Measurements from ENCODE around the gene DIAPH1.

DIAPH1 gene

DNA sequence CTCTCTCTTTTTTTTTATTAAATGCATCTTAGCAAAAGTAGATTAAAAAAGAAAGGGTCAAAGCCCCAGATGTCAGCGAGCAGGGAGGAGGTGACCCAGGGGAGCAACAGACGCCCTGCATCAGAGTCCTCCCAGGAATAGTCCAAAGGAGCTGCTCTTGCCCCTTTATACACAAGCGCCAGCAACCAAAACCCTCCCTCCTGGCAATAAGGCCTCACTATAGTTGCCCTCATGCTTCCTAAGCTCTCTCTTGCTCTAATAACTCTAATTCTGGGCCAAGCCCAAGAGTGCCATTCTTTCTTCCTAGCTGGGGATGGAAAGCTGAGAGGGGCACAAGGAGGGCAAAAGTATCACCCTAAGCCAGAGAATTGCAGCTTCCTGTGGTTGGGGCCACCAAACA, 103.7 kb downstream of the DIAPH1 start:
- H3K27me3 Mint-ChIP-seq (ENCODE audit: low read depth, poor library complexity), result no peaks in the 10 kb centered on the region
- peaks cover 63% of the 10 kb centered on the region for H3K36me3 Mint-ChIP-seq (ENCODE audit: low read depth)
- peak overlapping the region; percentile 99 for H3K27ac Mint-ChIP-seq
- peaks cover 96% of the 10 kb centered on the region for H3K4me1 Mint-ChIP-seq
- no peak overlapping the region for H3K4me3 Mint-ChIP-seq
- DNase-seq, result no peak
- TF ChIP-seq, protein P1, sequence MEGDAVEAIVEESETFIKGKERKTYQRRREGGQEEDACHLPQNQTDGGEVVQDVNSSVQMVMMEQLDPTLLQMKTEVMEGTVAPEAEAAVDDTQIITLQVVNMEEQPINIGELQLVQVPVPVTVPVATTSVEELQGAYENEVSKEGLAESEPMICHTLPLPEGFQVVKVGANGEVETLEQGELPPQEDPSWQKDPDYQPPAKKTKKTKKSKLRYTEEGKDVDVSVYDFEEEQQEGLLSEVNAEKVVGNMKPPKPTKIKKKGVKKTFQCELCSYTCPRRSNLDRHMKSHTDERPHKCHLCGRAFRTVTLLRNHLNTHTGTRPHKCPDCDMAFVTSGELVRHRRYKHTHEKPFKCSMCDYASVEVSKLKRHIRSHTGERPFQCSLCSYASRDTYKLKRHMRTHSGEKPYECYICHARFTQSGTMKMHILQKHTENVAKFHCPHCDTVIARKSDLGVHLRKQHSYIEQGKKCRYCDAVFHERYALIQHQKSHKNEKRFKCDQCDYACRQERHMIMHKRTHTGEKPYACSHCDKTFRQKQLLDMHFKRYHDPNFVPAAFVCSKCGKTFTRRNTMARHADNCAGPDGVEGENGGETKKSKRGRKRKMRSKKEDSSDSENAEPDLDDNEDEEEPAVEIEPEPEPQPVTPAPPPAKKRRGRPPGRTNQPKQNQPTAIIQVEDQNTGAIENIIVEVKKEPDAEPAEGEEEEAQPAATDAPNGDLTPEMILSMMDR (IDR thresholded peaks at IDR 0.05), result no peak
- H3K9me3 Mint-ChIP-seq, result no peaks in the 10 kb centered on the region

DNA sequence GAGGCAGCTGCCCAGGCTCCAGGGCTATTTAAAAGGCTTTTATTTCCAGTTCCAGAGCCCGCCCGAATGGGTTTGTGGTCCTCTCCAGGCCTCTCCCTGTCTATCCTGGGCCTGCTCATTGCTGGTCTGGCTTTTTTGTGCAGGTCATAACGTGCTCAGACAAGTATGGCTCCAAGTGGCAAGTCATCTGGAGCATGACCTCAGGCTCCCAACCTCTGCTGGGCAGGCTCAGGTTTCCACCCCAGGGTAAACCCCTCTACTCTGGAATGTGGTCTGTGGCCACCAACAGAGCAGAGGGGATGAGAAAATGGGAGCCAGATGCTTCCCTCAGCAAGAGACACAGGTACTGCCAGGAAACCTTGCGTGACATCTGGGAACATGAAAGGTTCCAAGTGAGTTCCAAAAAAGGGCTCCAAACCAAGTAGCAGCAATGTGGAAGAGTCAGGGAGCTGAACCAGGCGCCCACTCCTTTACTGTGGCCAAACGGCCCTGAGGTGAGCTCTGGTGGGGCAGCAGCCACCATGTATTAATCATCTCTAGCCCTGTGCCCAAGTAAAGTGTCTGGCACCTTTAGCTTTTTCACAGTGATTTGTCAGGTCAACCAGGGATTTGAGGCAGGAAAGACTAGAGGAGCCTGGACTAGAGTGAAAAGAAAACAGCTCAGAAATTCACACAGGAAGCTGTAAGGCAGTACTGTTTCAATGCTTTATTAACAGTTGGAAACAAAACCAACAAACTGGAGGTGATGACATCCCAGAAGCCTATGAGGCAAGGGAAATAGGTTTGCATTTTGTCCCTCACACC, 104.3 kb downstream of the DIAPH1 start:
- TF ChIP-seq, protein P1 (IDR thresholded peaks at IDR 0.05), result no peak
- H3K36me3 Mint-ChIP-seq (ENCODE audit: low read depth), result peaks cover 60% of the 10 kb centered on the region
- no peaks in the 10 kb centered on the region for H3K27me3 Mint-ChIP-seq (ENCODE audit: low read depth, poor library complexity)
- peaks cover 96% of the 10 kb centered on the region for H3K4me1 Mint-ChIP-seq
- H3K27ac Mint-ChIP-seq, result peak overlapping the region; percentile 99
- peak; percentile 61 for DNase-seq
- H3K9me3 Mint-ChIP-seq, result no peaks in the 10 kb centered on the region
- H3K4me3 Mint-ChIP-seq, result peak overlapping the region; percentile 80

DNA sequence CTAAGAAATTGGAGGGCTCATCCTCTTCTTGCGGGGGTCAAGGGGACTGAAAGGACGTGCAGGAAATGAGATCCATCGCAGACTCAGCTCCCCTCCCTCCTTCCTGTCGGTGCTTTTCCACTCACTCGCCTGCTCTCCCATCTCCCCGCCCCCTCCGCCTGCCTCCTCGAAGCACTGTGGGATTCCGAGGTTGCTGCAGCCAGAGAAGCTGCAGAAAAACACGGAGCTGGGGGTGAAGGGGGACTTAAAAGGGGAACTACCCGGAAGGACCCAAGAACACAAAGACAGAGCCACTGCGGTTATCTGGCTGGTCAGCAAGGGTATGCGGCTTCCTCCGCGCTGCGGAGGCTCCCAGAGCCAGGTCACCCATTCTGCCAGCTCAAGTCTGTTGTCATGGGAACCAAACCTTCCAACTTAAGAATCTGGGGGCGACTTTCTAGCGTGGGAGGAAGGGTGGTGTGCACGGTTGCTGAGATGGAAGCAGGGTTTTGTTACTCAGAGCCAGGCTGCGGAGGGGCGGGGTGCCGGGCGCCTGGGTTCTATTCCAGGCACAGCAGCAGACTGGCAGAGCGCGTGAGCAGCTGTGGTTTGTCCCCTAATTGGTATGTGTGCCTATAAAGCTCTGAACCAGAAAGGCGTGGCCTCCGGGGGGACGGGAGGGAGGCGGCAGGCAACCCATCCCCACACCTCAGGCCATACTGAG, 105.0 kb downstream of the DIAPH1 start:
- Mint-ChIP-seq H3K4me1 (peaks cover 96% of the 10 kb centered on the region), H3K4me3 (peak overlapping the region; percentile 80), H3K27ac (peak overlapping the region; percentile 99), H3K36me3 (ENCODE audit: low read depth) (peaks cover 53% of the 10 kb centered on the region), H3K27me3 (ENCODE audit: low read depth, poor library complexity) (no peaks in the 10 kb centered on the region), H3K9me3 (no peaks in the 10 kb centered on the region)
- TF ChIP-seq, protein P1 (IDR thresholded peaks at IDR 0.05), result no peak
- peak; percentile 75 for DNase-seq

DNA sequence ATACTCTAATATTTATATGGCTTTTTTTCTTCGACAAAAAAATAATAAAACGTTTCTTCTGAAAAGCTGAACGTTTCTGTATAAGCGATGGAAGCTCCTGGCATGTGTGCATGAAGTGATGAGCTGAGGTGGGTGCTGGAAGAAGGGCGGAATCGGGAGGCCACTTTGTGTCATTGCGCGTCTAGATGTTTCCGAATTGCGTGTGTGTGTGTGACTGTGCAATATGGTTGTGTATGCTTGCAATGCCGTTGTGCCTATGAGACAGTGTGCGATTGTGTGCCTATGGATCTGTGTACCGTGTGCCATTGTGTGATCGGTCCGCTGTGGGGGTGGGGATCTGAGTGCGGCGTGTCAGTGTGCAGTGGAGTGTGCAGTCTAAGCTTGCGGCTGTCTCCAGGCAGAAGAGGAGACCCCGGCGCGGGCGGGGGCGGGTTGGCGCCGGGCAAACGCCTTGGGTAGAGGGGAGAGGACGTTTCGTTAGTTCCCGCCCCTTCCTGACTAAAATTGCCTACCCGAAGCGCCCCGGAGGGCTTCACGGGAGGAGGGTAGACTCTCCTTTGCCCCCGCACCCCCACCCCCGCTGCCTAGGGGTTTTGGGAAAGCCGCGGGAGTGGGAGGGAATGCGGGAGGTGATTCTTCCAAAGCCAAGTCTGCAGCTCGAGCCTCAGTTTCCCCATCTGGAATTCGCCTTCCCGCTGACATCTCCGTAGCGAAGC, 105.7 kb downstream of the DIAPH1 start:
- Mint-ChIP-seq H3K36me3 (ENCODE audit: low read depth) (peaks cover 46% of the 10 kb centered on the region), H3K27ac (peak overlapping the region; percentile 99), H3K9me3 (no peaks in the 10 kb centered on the region), H3K4me1 (peaks cover 96% of the 10 kb centered on the region), H3K27me3 (ENCODE audit: low read depth, poor library complexity) (no peaks in the 10 kb centered on the region), H3K4me3 (peak overlapping the region; percentile 80)
- TF ChIP-seq, protein P1 (IDR thresholded peaks at IDR 0.05), result no peak
- DNase-seq, result peak; percentile 75

DNA sequence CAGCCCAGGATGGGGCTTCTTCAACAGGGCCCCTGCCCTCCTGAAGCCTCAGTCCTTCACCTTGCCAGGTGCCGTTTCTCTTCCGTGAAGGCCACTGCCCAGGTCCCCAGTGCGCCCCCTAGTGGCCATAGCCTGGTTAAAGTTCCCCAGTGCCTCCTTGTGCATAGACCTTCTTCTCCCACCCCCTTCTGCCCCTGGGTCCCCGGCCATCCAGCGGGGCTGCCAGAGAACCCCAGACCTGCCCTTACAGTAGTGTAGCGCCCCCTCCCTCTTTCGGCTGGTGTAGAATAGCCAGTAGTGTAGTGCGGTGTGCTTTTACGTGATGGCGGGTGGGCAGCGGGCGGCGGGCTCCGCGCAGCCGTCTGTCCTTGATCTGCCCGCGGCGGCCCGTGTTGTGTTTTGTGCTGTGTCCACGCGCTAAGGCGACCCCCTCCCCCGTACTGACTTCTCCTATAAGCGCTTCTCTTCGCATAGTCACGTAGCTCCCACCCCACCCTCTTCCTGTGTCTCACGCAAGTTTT, 106.3 kb downstream of the DIAPH1 start:
- DNase-seq, result peak; percentile 80
- peak overlapping the region; percentile 80 for H3K4me3 Mint-ChIP-seq
- H3K4me1 Mint-ChIP-seq, result peaks cover 96% of the 10 kb centered on the region

More for the DNA sequence above, 106.3 kb downstream of the DIAPH1 start:
- H3K9me3 Mint-ChIP-seq, result no peaks in the 10 kb centered on the region
- peaks cover 40% of the 10 kb centered on the region for H3K36me3 Mint-ChIP-seq (ENCODE audit: low read depth)
- TF ChIP-seq, protein P1 (IDR thresholded peaks at IDR 0.05), result peak; percentile 81
- H3K27ac Mint-ChIP-seq, result peak overlapping the region; percentile 99
- no peaks in the 10 kb centered on the region for H3K27me3 Mint-ChIP-seq (ENCODE audit: low read depth, poor library complexity)

Data from nephron progenitor cell (in vitro differentiated cells).